ENCODE data around the gene RRM1. TPM values are rescaled to one million over a fixed set of nuclear protein-coding genes. Genes with fewer than 3 reads are reported as not detected.

RRM1 gene
- total and polyA plus RNA-seq, 9 of the 15 experiments (the other 6 are each of a cell fraction or from before 2014, with no cell fraction given), result 113 to 270 (median 163) TPM

GRCh38 chr11:4178813-4179662 lies 84.4 kb downstream of the RRM1 start (continued):
- TF ChIP-seq RREB1 (CRISPR knock-in tag; IDR thresholded peaks at IDR 0.05) (no peak), SIN3A (IDR thresholded peaks at IDR 0.05; ENCODE audit: borderline replicate concordance in 2 of 2, control insufficient read depth in 1 of 2, low read depth in 2 of 2, low read length in 2 of 2) (no peak), STAT5A (IDR thresholded peaks at IDR 0.05; ENCODE audit: borderline replicate concordance, low read length) (no peak), TCF7L2 (IDR thresholded peaks at IDR 0.05; ENCODE audit: low read depth, low read length) (no peak), ZBTB11 (CRISPR knock-in tag; IDR thresholded peaks at IDR 0.05) (no peak), NR2C1 (IDR thresholded peaks at IDR 0.05) (no peak), NR2C1 (tag; IDR thresholded peaks at IDR 0.05) (no peak), RFX1 (IDR thresholded peaks at IDR 0.05) (no peak)
